CD14-positive monocyte (primary cell): ENCODE measurements around the gene RGS14. TPM values are rescaled to one million over a fixed set of nuclear protein-coding genes. Genes with fewer than 3 reads are reported as not detected.

Experiments
- DNase-seq, 3 donors: peaks; one replicate each; pipeline ENCODE4 v3.0.0-alpha.2; 2011 to 2022
- H2AFZ ChIP-seq: 2 replicates; pipeline ENCODE4 v1.6.0; 2012; ENCODE audit warnings: mild to moderate bottlenecking, low read depth, low read length, inconsistent platforms; ENCODE audit not compliant: insufficient read depth, poor library complexity, severe bottlenecking
- H3K27ac ChIP-seq, 2 donors: 1 replicate in 1 of 2; 2 replicates in 1 of 2; pipeline ENCODE4 v1.5.1; 2012 to 2013; ENCODE audit warnings: low read length in 2 of 2, control low read depth in 1 of 2, inconsistent platforms in 1 of 2, low read depth in 1 of 2, mild to moderate bottlenecking in 1 of 2
- H3K27me3 ChIP-seq, 2 donors: one replicate each; pipeline versions ENCODE4 v1.6.0 to v1.6.1; 2011 to 2013; ENCODE audit warnings: low read length in 2 of 2; ENCODE audit not compliant: control insufficient read depth in 2 of 2, insufficient read depth in 2 of 2
- H3K36me3 ChIP-seq, 2 donors: replicated peaks in 1 of 2; 1 replicate in 1 of 2; 2 replicates in 1 of 2; pipeline versions ENCODE4 v1.5.1 to v1.6.1; 2012 to 2013; ENCODE audit warnings: low read length in 2 of 2, control low read depth in 1 of 2, inconsistent platforms in 1 of 2, mild to moderate bottlenecking in 1 of 2; ENCODE audit not compliant: insufficient read depth in 2 of 2, control insufficient read depth in 1 of 2
- H3K4me1 ChIP-seq, 2 donors: 1 replicate in 1 of 2; 2 replicates in 1 of 2; pipeline versions ENCODE4 v1.5.1 to v1.6.1; 2012 to 2013; ENCODE audit warnings: low read length in 2 of 2, control low read depth in 1 of 2, inconsistent platforms in 1 of 2, mild to moderate bottlenecking in 1 of 2, moderate library complexity in 1 of 2; ENCODE audit not compliant: insufficient read depth in 2 of 2, control insufficient read depth in 1 of 2
- H3K4me2 ChIP-seq: replicated peaks from 2 replicates; pipeline ENCODE3; 2012; ENCODE audit warnings: low read length, moderate library complexity, mild to moderate bottlenecking; ENCODE audit not compliant: poor library complexity, severe bottlenecking; ENCODE audit errors: extremely low read depth
- H3K4me3 ChIP-seq, 3 experiments: fragments of 200-600 bp in 1 of 3; sonication (generic) in 1 of 3; replicated peaks in 1 of 3; 1 replicate in 2 of 3; 2 replicates in 1 of 3; pipeline ENCODE4 v1.5.1; 2011 to 2013; ENCODE audit warnings: low read length in 3 of 3, mild to moderate bottlenecking in 3 of 3, control low read depth in 2 of 3, low read depth in 2 of 3, inconsistent platforms in 1 of 3, moderate library complexity in 1 of 3
- H3K79me2 ChIP-seq: 2 replicates; pipeline ENCODE4 v1.6.0; 2012; ENCODE audit warnings: mild to moderate bottlenecking, control low read depth, inconsistent platforms, low read length, moderate library complexity; ENCODE audit not compliant: insufficient read depth
- H3K9ac ChIP-seq: 2 replicates; pipeline ENCODE4 v1.6.0; 2017; ENCODE audit warnings: low read length, mild to moderate bottlenecking; ENCODE audit not compliant: insufficient read depth, poor library complexity, severe bottlenecking
- H3K9me3 ChIP-seq, 2 donors: replicated peaks in 1 of 2; 1 replicate in 1 of 2; 2 replicates in 1 of 2; pipeline versions ENCODE4 v1.5.1 to v1.6.1; 2012 to 2013; ENCODE audit warnings: low read length in 2 of 2, control low read depth in 1 of 2; ENCODE audit not compliant: control insufficient read depth in 1 of 2, insufficient read depth in 1 of 2
- H4K20me1 ChIP-seq: 2 replicates; pipeline ENCODE4 v1.6.0; 2012; ENCODE audit warnings: mild to moderate bottlenecking, low read length, control low read depth, moderate library complexity; ENCODE audit not compliant: insufficient read depth
- H3K27ac Mint-ChIP-seq, 7 donors: one replicate each; pipeline ENCODE4 v1.8.0; 2020; ENCODE audit warnings: mild to moderate bottlenecking in 7 of 7, mixed read lengths in 7 of 7, moderate library complexity in 6 of 7, inconsistent platforms in 2 of 7
- H3K27me3 Mint-ChIP-seq, 3 donors: one replicate each; pipeline ENCODE4 v1.8.0; 2021 to 2022; ENCODE audit warnings: low read depth in 3 of 3, mild to moderate bottlenecking in 3 of 3, mixed read lengths in 3 of 3, moderate library complexity in 3 of 3, inconsistent platforms in 1 of 3
- H3K36me3 Mint-ChIP-seq, 2 donors: one replicate each; pipeline ENCODE4 v1.8.0; 2020; ENCODE audit warnings: mixed read lengths in 2 of 2, inconsistent platforms in 1 of 2, mild to moderate bottlenecking in 1 of 2
- H3K4me1 Mint-ChIP-seq: one replicate; pipeline ENCODE4 v1.8.0; 2020; ENCODE audit warnings: mild to moderate bottlenecking, mixed read lengths
- H3K4me3 Mint-ChIP-seq, 2 donors: one replicate each; pipeline ENCODE4 v1.8.0; 2020; ENCODE audit warnings: mild to moderate bottlenecking in 2 of 2, mixed read lengths in 2 of 2, moderate library complexity in 1 of 2
- H3K9me3 Mint-ChIP-seq, 7 donors: one replicate each; pipeline ENCODE4 v1.8.0; 2020 to 2022; ENCODE audit warnings: mixed read lengths in 7 of 7, mild to moderate bottlenecking in 6 of 7, moderate library complexity in 6 of 7, inconsistent platforms in 2 of 7
- CTCF ChIP-seq: fragments of 200-600 bp; IDR thresholded peaks from one replicate; pipeline ENCODE4 v1.8.0; 2022; ENCODE audit warnings: antibody characterized with exemption, mild to moderate bottlenecking
- WGBS: methylation state at CpG from one replicate; pipeline ENCODE4 v1.1.5; 2013; ENCODE audit warnings: missing lambda C conversion rate; ENCODE audit not compliant: insufficient coverage; 5-methylcytosine and 5-hydroxymethylcytosine counted together
- intact Hi-C, 2 donors: fragments of 100-400 bp; cut with micrococcal nuclease; formaldehyde crosslinking; loops; one replicate each; pipeline versions ENCODE4 v1.15.0 to v1.15.1; 2023
- polyA plus RNA-seq, 3 donors: library from polyadenylated mRNA; depleted of rRNA in 1 of 3; unstranded in 2 of 3; stranded (reverse) in 1 of 3; fragments of 300-500 nt in 2 of 3; fragments of >200 nt in 1 of 3; fragmentation: Illumina TruSeq in 2 of 3; gene quantifications; 1 replicate in 2 of 3; 2 replicates in 1 of 3; pipeline ENCODE4 v1.2.3, GENCODE V29; 2012 to 2021

RGS14 gene
- polyA plus RNA-seq, 3 donors, result 35.4 to 186 (median 43.5) TPM

GRCh38 chr5:177351392-177352329, 6.1 kb upstream of the RGS14 start, which contains the start of gene LMAN2:
TSS of gene LMAN2 (minus strand) at chr5:177351668. CDS start at chr5:177351647, 21 bp downstream.
- no peak for TF ChIP-seq CTCF
- H3K4me3 ChIP-seq, result peak within 1 kb of the TSS; percentile 76 to 99 (median 94)
- H3K4me1 ChIP-seq, result peaks cover 66 to 75% of the 10 kb centered on the region in 2 donors
- intact Hi-C loops, result loop anchor here in 1 of 2 donors (5.0 kb wide), 1 partner anchor 44 kb away; no protein-coding TSS in a partner anchor
- H3K79me2 ChIP-seq, result peaks cover 54% of the 10 kb centered on the region
- peak within 1 kb of the TSS; percentile 93 for H2AFZ ChIP-seq
- 9% methylated on average over 44 of the region's 55 CpGs for WGBS
- H3K27ac ChIP-seq, result peak within 1 kb of the TSS; percentile 93 to 99
- peak within 1 kb of the TSS; percentile 98 for H3K9ac ChIP-seq
- Mint-ChIP-seq H3K36me3 (peaks cover 22 to 34% of the 10 kb centered on the region in 2 donors), H3K9me3 (peaks cover 3 to 11% (median 7%) of the 10 kb centered on the region in 7 donors), H3K4me1 (peaks cover 73% of the 10 kb centered on the region), H3K4me3 (peak within 1 kb of the TSS; percentile 97 to 99), H3K27me3 (peaks cover 0 to 1% (median 0%) of the 10 kb centered on the region in 3 donors), H3K27ac (peak within 1 kb of the TSS; percentile 98 to 100 (median 100))
- H3K4me2 ChIP-seq, result peak within 1 kb of the TSS; percentile 95
- peaks cover 18 to 29% of the 10 kb centered on the region in 2 donors for H3K36me3 ChIP-seq
- peaks cover 43% of the 10 kb centered on the region for H4K20me1 ChIP-seq
- DNase-seq, result peak; percentile 92 to 94 (median 92)
- peaks cover 0 to 7% of the 10 kb centered on the region in 2 donors for H3K9me3 ChIP-seq
- no peaks in the 10 kb centered on the region for H3K27me3 ChIP-seq

GRCh38 chr5:177353093-177353492, 4.6 kb upstream of the RGS14 start:
- no CpG with 5 or more reads among the region's 5 CpGs for WGBS
- H3K27ac Mint-ChIP-seq, result peak overlapping the region; percentile 70 to 89 (median 83)

More at GRCh38 chr5:177353093-177353492, 4.6 kb upstream of the RGS14 start:
- no peak for TF ChIP-seq CTCF
- H3K27me3 ChIP-seq, result no peaks in the 10 kb centered on the region
- no peak overlapping the region for H3K9ac ChIP-seq
- peak overlapping the region; percentile 31 to 64 for H3K4me3 Mint-ChIP-seq
- peaks cover 76 to 90% of the 10 kb centered on the region in 2 donors for H3K4me1 ChIP-seq
- peaks cover 3 to 11% (median 7%) of the 10 kb centered on the region in 7 donors for H3K9me3 Mint-ChIP-seq
- peaks cover 9 to 15% of the 10 kb centered on the region in 2 donors for H3K36me3 ChIP-seq
- peak overlapping the region; percentile 33 for H3K4me2 ChIP-seq
- H3K27ac ChIP-seq, result peak overlapping the region; percentile 21 to 53
- peaks cover 11 to 21% of the 10 kb centered on the region in 2 donors for H3K36me3 Mint-ChIP-seq
- H3K4me1 Mint-ChIP-seq, result peaks cover 78% of the 10 kb centered on the region
- peak in 2 of 3 donors; percentile 57 to 67 for DNase-seq
- H3K79me2 ChIP-seq, result peaks cover 44% of the 10 kb centered on the region
- H4K20me1 ChIP-seq, result peaks cover 30% of the 10 kb centered on the region
- peak overlapping the region in 1 of 3 experiments; percentile 42 for H3K4me3 ChIP-seq
- peaks cover 0 to 2% (median 1%) of the 10 kb centered on the region in 3 donors for H3K27me3 Mint-ChIP-seq
- no peak overlapping the region for H2AFZ ChIP-seq
- H3K9me3 ChIP-seq, result peaks cover 0 to 7% of the 10 kb centered on the region in 2 donors
- intact Hi-C loops, result loop anchor here in 1 of 2 donors (5.0 kb wide), 1 partner anchor 46 kb away; no protein-coding TSS in a partner anchor
